Measurements from ENCODE around the gene USH1C. TPM values are rescaled to one million over a fixed set of nuclear protein-coding genes. Genes with fewer than 3 reads are reported as not detected.
A peak's percentile ranks its signal among the peaks of the same experiment; 100 is the strongest.

USH1C gene
- total RNA-seq, 1 experiment from 2014 or later = 1.0 TPM

- no peak overlapping the region for H3K27ac ChIP-seq (ENCODE audit: insufficient read length, low read depth, low read length)
- no peaks in the 10 kb centered on the region for H3K36me3 Mint-ChIP-seq (ENCODE audit: insufficient read depth in 1 of 3, low read depth in 3 of 3)
- H2BK12ac ChIP-seq (ENCODE audit: insufficient read length, low read depth, low read length) = no peak overlapping the region
- H3K9me3 Mint-ChIP-seq = no peaks in the 10 kb centered on the region
- no CpG with 5 or more reads among the region's 2 CpGs for WGBS (ENCODE audit: extremely low coverage, insufficient read length, low lambda C conversion rate)
- no peaks in the 10 kb centered on the region for H3K23me2 ChIP-seq (ENCODE audit: insufficient read length, low read depth, low read length, poor library complexity, severe bottlenecking)
- TF ChIP-seq CTCF (conservative IDR thresholded peaks at IDR 0.05) = no peak
- H3K4me1 Mint-ChIP-seq = peaks cover 9 to 12% of the 10 kb centered on the region in 2 experiments
- H3K9ac ChIP-seq (ENCODE audit: extremely low read depth, insufficient read length, low read length) = no peak overlapping the region
- no peak overlapping the region for H3T11ph ChIP-seq (ENCODE audit: low read length)
- peak overlapping the region in 1 of 3 experiments; percentile 9; a peak in 1 of 7 replicates for H3K27ac Mint-ChIP-seq
- H3K4me2 ChIP-seq (ENCODE audit: insufficient read depth, insufficient read length, low read length) = no peak overlapping the region
- no peaks in the 10 kb centered on the region for H3K79me1 ChIP-seq (ENCODE audit: insufficient read depth, low read depth, low read length, poor library complexity, severe bottlenecking)
- no peak overlapping the region for H4K8ac ChIP-seq (replicated peaks; ENCODE audit: insufficient read length, low read depth, low read length)
- H3K56ac ChIP-seq (ENCODE audit: insufficient read length, low read depth, low read length) = no peak overlapping the region
- H2BK120ac ChIP-seq (ENCODE audit: low read depth, low read length, poor library complexity, severe bottlenecking) = no peak overlapping the region
- H3K23ac ChIP-seq (ENCODE audit: insufficient read length, low read depth, low read length) = no peak overlapping the region
- peaks cover 9% of the 10 kb centered on the region for H3K27me3 Mint-ChIP-seq (ENCODE audit: low read depth)
- no peak for DNase-seq
- no peak overlapping the region for H2AK5ac ChIP-seq (ENCODE audit: insufficient read length, low read length)
- no peak overlapping the region for H3K4ac ChIP-seq (ENCODE audit: low read depth, low read length)
- no peaks in the 10 kb centered on the region for H4K20me1 ChIP-seq (ENCODE audit: control insufficient read depth, insufficient read depth, insufficient read length)
- no peak overlapping the region for H3K14ac ChIP-seq (ENCODE audit: insufficient read depth, low read length)
- no peaks in the 10 kb centered on the region for H3K9me3 ChIP-seq (ENCODE audit: control insufficient read depth, low read depth, low read length)
- no peak overlapping the region for H4K91ac ChIP-seq (ENCODE audit: insufficient read length, low read depth, low read length)
- H3K27me3 ChIP-seq (ENCODE audit: insufficient read depth, low read length) = no peaks in the 10 kb centered on the region; the same call in 1 of the 2 replicates
- H3K18ac ChIP-seq (ENCODE audit: insufficient read length, low read depth, low read length) = no peak overlapping the region
- no peak overlapping the region for H4K5ac ChIP-seq (ENCODE audit: insufficient read length, low read depth, low read length)
- H2BK5ac ChIP-seq (ENCODE audit: insufficient read length, low read length) = no peak overlapping the region
- H3K79me2 ChIP-seq (ENCODE audit: insufficient read depth, low read length) = no peaks in the 10 kb centered on the region
- H2BK15ac ChIP-seq (ENCODE audit: low read depth, low read length) = no peak overlapping the region
- no peak overlapping the region for H3K4me3 Mint-ChIP-seq
- H3K4me1 ChIP-seq (ENCODE audit: insufficient read depth, low read length) = no peaks in the 10 kb centered on the region
- H2BK20ac ChIP-seq (ENCODE audit: low read depth, low read length, poor library complexity, severe bottlenecking) = no peak overlapping the region
- H2AFZ ChIP-seq (ENCODE audit: low read length) = no peak overlapping the region
These were observed 32.1 kb downstream of the USH1C start for GRCh38 chr11:17512101-17512500.
